Measurements from ENCODE around the gene C19orf85. TPM values are rescaled to one million over a fixed set of nuclear protein-coding genes. Genes with fewer than 3 reads are reported as not detected.

Gene C19orf85
- polyA plus RNA-seq, 2 of the 4 experiments (the other 2 are of a cell fraction), result not detected

- peak; percentile 85; the same call in 1 of the 2 replicates for TF ChIP-seq PHF8 (IDR thresholded peaks at IDR 0.05; ENCODE audit: borderline replicate concordance, low read depth)
- TF ChIP-seq JUN (IDR thresholded peaks at IDR 0.05), result no peak; a peak in 1 of 5 replicates
- TF ChIP-seq RCOR1 (IDR thresholded peaks at IDR 0.05; ENCODE audit: low read depth, low read length), result no peak
Measured at GRCh38 chr19:55461259-55461973, 3.1 kb downstream of the C19orf85 start, which contains the start of gene ISOC2 (continued).

- Histone ChIP-seq H3K4me3 (peak overlapping the region; percentile 85), H3K4me1 (peaks cover 14% of the 10 kb centered on the region; the same call in 2 of the 3 replicates), H3K27ac (peak overlapping the region; percentile 83 to 90), H3K9me3 (no peaks in the 10 kb centered on the region), H3K4me2 (peak overlapping the region; percentile 92)
- ChIA-PET CTCF (interaction anchor here (0.9 to 5.6 kb wide), 5 partner anchors 17 to 320 kb away, joined by 3 to 35 read pairs (median 14); partner anchors contain the start of gene SHISA7), POLR2A (no interaction called here)
- peak in 1 of 2 experiments; percentile 58; a peak in 3 of 6 replicates for ATAC-seq
- WGBS (ENCODE audit: missing lambda C conversion rate), result 33% methylated on average over 21 of the region's 24 CpGs
- FAIRE-seq, result no peak
- DNase-seq (ENCODE audit: low read depth in 1 of 2, low spot score in 1 of 2), result peak; percentile 64 to 75
- no peak for TF ChIP-seq PBX3 (IDR thresholded peaks at IDR 0.05)
- TF ChIP-seq HOXB13 (CRISPR knock-in tag; IDR thresholded peaks at IDR 0.05; ENCODE audit: low read depth), result no peak
- no peak for TF ChIP-seq RNF2 (IDR thresholded peaks at IDR 0.05; ENCODE audit: borderline replicate concordance, low read depth)
- TF ChIP-seq NPAS2 (CRISPR knock-in tag; IDR thresholded peaks at IDR 0.05; ENCODE audit: borderline replicate concordance), result no peak
- TF ChIP-seq KDM5A (IDR thresholded peaks at IDR 0.05), result no peak
- no peak for TF ChIP-seq EHF (CRISPR knock-in tag; IDR thresholded peaks at IDR 0.05)
- TF ChIP-seq HDAC2 (IDR thresholded peaks at IDR 0.05), result no peak
Measured at GRCh38 chr19:55460670-55461258, 3.8 kb downstream of the C19orf85 start.

- FAIRE-seq, result peak; percentile 51
- Histone ChIP-seq H3K27ac (no peak overlapping the region; a peak in 1 of 6 replicates), H3K4me1 (peaks cover 14% of the 10 kb centered on the region; the same call in 2 of the 3 replicates), H3K4me2 (peak overlapping the region; percentile 92), H3K4me3 (no peak overlapping the region), H3K9me3 (no peaks in the 10 kb centered on the region)
- ATAC-seq, result no peak
- TF ChIP-seq BHLHE40 (IDR thresholded peaks at IDR 0.05; ENCODE audit: low read depth, low read length) (no peak), HOXA7 (CRISPR knock-in tag; IDR thresholded peaks at IDR 0.05) (no peak), CHD4 (IDR thresholded peaks at IDR 0.05; ENCODE audit: borderline replicate concordance) (no peak), NFE2L2 (conservative IDR thresholded peaks at IDR 0.05; ENCODE audit: low read length) (no peak), MYC (IDR thresholded peaks at IDR 0.05; ENCODE audit: borderline replicate concordance, low read length) (no peak), RARB (CRISPR knock-in tag; IDR thresholded peaks at IDR 0.05) (no peak), CTCF (IDR thresholded peaks at IDR 0.05) (no peak), E2F6 (IDR thresholded peaks at IDR 0.05; ENCODE audit: borderline replicate concordance, low read depth) (no peak)
- ChIA-PET CTCF (interaction anchor here (0.9 to 5.6 kb wide), 8 partner anchors 8 to 319 kb away, joined by 3 to 35 read pairs (median 10); partner anchors contain the start of gene SHISA7), POLR2A (interaction anchor here (1.6 kb wide), 1 partner anchor 16 kb away, joined by 5 read pairs; the partner anchor contains the start of gene ZNF628)
- WGBS (ENCODE audit: missing lambda C conversion rate), result 72% methylated on average over 16 of the region's 16 CpGs
- no peak for DNase-seq (ENCODE audit: low read depth in 1 of 2, low spot score in 1 of 2)
Measured at GRCh38 chr19:55459950-55460657, 4.4 kb downstream of the C19orf85 start.
